GM18873 (cell line): ENCODE results near the gene WDR83.
"Not testable (repeated sequence)": the region's sequence is repeated elsewhere in the genome, so short reads cannot be mapped to it uniquely, and the experiment has no call there.

ENCODE experiments used
- ATAC-seq: cut with Tn5 transposase; IDR thresholded peaks from one replicate; pipeline ENCODE4 v1.9.1; 2021; ENCODE audit warnings: mild to moderate bottlenecking, moderate library complexity, moderate number of reproducible peaks; ENCODE audit not compliant: unreplicated experiment, low FRiP score

WDR83 gene

GRCh38 chr19:12666265-12667048 is at the start of gene WDR83, which contains the start of gene MAN2B1:
Gene WDR83 (plus strand): TSS chr19:12666807. CDS start chr19:12669791, 2,984 bp downstream.
Gene MAN2B1 (minus strand): TSS chr19:12666742. CDS start chr19:12666701, 41 bp downstream.
- no peak for ATAC-seq

- no peak for ATAC-seq
Observed at GRCh38 chr19:12617646-12618045, 49.0 kb upstream of the WDR83 start.

DNA sequence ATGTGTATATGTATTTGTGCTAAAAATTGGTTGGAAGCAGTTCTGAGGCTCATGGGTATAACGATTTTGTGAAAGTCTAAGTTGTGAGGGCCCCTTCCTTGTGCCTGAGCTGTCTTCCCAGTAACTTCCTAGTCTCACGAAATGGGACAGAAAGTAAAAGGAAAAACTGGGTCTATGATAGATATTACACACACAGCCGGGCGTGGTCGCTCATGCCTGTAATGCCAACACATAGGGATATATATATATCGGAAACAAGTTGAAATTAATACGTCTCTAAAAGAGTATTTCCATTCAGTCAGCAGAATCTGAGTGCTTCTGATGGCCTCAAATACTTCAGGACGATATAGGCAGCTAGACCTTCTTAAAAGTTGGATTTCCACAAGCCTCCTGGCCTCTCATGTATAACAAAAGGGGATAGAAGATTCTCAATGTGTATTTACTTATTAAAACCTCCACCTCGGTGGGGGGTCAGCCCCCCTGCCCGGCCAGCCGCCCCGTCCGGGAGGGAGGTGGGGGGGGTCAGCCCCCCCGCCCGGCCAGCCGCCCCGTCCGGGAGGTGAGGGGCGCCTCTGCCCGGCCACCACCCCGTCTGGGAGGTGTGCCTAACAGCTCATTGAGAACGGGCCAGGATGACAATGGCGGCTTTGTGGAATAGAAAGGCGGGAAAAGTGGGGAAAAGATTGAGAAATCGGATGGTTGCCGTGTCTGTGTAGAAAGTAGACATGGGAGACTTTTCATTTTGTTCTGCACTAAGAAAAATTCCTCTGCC is 45.2 kb upstream of the WDR83 start:
- not testable (repeated sequence) for ATAC-seq

DNA sequence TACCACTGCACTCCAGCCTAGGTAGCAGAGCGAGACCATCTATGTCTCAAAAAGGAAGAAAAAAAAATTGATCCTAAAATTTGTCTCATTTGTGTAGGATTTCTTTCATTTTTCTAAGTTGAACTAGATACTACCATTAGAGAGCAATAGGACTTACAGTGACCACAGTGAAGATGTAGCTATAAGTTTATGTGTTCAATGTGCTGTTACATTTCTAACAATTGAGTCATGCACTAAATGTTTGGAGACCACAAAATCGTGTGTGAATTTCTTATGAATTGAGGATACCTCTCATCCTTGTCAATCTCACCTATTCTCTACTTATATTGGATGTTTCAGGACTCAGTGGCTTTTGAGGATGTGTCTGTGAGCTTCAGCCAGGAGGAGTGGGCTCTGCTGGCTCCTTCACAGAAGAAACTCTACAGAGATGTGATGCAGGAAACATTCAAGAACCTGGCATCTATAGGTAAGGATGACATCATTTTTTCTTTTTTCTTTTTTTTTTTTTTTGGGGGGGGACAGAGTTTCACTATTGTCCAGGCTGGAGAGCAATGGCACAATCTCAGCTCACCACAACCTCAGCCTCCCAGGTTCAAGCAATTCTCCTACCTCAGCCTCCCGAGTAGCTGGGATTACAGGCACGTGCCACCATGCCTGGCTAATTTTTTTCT is 43.1 kb upstream of the WDR83 start:
- no peak for ATAC-seq

GRCh38 chr19:12626958-12627357 is 39.6 kb upstream of the WDR83 start:
- ATAC-seq, result no peak

GRCh38 chr19:12628040-12629022 is 38.3 kb upstream of the WDR83 start:
- ATAC-seq, result no peak

GRCh38 chr19:12629215-12629614 is 37.4 kb upstream of the WDR83 start:
- no peak for ATAC-seq

GRCh38 chr19:12636631-12637030 is 30.0 kb upstream of the WDR83 start:
- ATAC-seq, result no peak

DNA sequence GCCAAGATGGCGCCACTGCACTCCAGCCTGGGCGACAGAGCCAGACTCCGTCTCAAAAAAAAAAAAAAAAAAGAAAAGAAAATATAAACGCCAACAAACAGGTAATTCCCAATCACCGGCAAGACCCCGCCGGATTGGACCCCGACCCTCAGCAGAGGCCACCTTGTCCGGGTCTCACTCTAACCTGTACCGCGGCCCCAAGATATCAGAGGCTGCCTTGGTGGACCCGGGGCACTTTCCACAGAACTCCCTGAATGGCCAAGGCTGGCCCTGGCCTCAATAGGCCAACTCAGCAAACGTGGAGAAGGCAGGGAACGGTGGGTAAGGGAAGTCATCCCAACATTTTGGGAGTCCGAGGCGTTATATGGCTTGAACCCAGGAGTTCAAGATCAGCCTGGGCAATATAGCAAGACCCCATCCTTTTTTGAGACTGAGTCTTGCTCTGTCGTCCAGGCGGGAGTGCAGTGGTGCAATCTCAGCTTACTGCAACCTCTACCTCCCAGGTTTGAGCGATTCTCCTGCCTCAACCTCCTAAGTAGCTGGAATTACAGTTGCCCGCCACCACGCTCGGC is 27.9 kb upstream of the WDR83 start:
- no peak for ATAC-seq

GRCh38 chr19:12639901-12640613 is 26.6 kb upstream of the WDR83 start:
- no peak for ATAC-seq

- ATAC-seq, result no peak
Observed at GRCh38 chr19:12641456-12641855, 25.2 kb upstream of the WDR83 start.

DNA sequence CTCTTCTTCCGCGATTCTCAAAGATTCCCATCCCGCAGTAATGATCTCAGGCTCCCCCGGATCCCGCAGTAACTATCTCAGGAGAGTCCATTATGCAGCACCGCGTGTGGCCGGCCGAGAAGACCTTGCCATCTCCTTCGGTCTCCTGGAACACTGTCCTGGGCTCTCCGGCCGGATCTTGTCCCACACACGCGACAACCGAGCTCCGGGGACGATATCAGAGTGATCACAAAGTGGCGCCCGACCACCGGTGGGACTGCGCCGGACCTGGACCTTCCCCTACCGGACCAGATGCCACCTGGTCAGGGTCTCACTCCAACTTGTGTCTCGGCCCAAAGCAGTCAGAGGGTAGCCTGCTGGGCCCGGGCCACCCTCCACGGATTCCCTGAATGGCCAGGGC is 24.1 kb upstream of the WDR83 start:
- ATAC-seq, result no peak

DNA sequence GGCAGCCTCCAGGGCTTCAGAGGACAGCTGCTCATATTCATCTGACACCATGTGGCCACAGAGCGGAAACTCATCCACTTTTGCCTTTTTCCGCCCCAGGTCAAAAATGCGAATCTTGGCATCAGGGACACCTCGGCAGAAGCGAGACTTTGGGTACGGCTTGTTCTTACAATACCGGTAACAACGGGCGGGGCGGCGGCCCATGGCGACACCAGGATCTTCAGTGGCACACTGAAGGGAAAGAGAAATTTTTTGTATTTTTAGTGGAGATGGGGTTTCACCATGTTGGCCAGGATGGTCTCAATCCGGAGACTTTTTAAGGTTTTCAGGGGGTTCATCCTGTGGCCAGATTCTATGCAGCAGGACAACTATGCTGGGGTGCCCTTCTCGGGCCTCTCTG is 22.9 kb upstream of the WDR83 start:
- not testable (repeated sequence) for ATAC-seq

GRCh38 chr19:12646551-12646950 is 20.1 kb upstream of the WDR83 start:
- no peak for ATAC-seq

DNA sequence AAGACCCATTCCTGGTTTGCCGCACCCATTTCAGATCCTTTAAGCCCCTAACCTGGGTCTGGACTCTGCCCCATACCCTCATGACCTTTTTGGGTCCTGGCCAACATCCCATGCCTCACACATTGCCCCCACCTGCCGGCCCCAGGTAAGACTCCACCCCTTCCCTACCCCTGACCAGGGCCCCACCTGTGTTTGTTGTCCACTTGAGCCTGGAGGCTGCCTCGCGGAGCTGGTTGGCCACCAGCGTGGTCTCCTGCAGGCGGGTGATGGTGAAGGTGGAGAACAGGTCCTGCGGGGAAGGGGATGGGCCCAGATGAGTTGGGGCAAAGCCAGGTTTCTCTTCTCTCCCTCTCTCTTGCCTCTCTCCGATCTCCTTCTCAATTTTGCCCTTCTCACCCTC is 19.6 kb upstream of the WDR83 start:
- no peak for ATAC-seq

DNA sequence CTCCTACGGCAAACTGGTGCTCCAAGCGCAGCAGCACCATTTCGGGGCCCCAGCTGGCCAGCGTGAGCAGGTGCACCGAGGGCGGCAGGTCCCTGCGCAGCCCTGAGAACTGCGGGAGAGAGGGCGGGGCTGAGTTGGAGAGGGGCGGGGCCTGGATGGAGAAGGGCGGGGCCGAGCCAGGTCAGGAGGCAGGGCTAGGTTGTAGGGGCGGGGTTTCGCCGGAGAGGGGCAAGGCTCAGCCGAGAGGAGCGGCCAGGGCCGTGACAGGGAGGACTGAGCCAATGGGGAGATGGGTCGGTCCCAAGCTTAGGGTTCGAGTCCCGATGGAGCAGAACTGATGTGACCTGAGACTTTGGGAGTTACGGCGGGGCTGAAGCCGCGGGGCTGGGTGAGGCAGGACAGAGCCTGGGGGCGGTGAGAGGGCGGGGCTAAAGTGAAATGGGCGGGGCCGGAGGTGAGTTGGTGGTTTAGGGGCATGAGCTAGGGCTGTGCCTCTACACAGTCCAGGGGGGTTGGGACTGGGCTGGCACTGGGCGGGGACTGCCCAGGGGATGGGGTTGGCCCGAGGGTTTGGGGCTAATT is 19.0 kb upstream of the WDR83 start:
- no peak for ATAC-seq

GRCh38 chr19:12648088-12648487 is 18.5 kb upstream of the WDR83 start:
- no peak for ATAC-seq

DNA sequence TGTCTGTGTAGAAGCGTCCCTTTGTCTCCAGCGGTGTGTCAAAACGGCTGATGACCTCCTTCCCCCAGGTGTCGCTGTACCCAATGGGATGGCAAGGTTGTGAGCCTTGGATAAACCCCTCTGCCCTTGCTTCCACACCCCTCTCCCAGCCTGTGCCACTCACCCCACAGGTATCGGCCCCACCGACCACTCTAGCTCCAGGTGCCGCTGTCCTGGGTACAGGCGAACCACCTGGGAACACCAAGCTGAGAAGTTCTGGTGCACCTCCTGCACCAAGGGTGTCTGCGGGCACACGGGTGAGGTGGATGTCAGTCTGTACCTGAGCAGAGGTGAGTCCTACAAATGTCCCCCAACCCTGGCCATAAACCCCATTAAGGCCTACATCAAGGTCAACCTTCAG is 16.7 kb upstream of the WDR83 start:
- no peak for ATAC-seq

DNA sequence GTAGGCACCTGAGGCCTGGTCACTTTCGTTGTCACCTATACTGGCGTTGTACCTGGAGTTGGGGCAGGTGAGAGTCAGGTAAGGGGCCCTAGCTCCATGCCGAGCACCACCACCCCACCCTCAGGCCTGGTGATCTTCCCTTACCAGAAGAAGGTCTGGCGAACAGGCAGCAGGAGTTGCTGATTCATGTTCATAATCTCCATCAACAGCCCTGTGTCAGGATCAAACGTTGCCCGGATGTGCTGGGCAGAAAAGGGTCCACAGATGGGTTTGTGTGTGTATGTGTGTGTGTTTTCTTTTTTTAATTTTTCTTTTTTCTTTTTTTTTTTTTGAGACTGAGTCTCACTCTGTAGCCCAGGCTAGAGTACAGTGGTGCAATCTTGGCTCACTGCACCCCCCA is 14.4 kb upstream of the WDR83 start:
- no peak for ATAC-seq
